ENCODE results near the gene TBC1D17. TPM values are rescaled to one million over a fixed set of nuclear protein-coding genes. Genes with fewer than 3 reads are reported as not detected.

The TBC1D17 gene
- total and polyA plus RNA-seq, 4 donors = 22.7 to 102 (median 46.7) TPM

- ATAC-seq (ENCODE audit: low FRiP score) (no peak), DNase-seq (no peak)
- Histone ChIP-seq H3K9me3 (ENCODE audit: control insufficient read depth, low read length) (no peaks in the 10 kb centered on the region), H3K4me3 (ENCODE audit: low read length in 2 of 2) (no peak overlapping the region), H3K36me3 (ENCODE audit: control insufficient read depth in 1 of 2, insufficient read depth in 2 of 2, low read length in 1 of 2) (peaks cover 5 to 25% of the 10 kb centered on the region in 2 donors), H3K27ac (ENCODE audit: low read depth in 1 of 2, low read length in 2 of 2) (no peak overlapping the region), H3K27me3 (ENCODE audit: control insufficient read depth in 1 of 2, insufficient read depth in 2 of 2, low read length in 1 of 2) (no peaks in the 10 kb centered on the region), H3K4me1 (ENCODE audit: control insufficient read depth in 1 of 2, insufficient read depth in 2 of 2, low read length in 2 of 2) (no peaks in the 10 kb centered on the region)
- WGBS, 2 donors = 89 to 91% methylated on average over 29 to 31 of the region's 31 CpGs
- intact Hi-C loops (cut with DNase I) = loop anchor here in 1 of 2 donors (5.0 kb wide), 1 partner anchor 45 kb away; the partner anchor contains the start of genes ATF5 and NUP62
Measured at GRCh38 chr19:49881672-49882394, 4.3 kb downstream of the TBC1D17 start.

GRCh38 chr19:49882643-49883042 lies 5.1 kb downstream of the TBC1D17 start:
- Histone ChIP-seq H3K27ac (ENCODE audit: low read depth in 1 of 2, low read length in 2 of 2) (no peak overlapping the region), H3K36me3 (ENCODE audit: control insufficient read depth in 1 of 2, insufficient read depth in 2 of 2, low read length in 1 of 2) (peaks cover 5 to 25% of the 10 kb centered on the region in 2 donors), H3K4me3 (ENCODE audit: low read length in 2 of 2) (no peak overlapping the region), H3K27me3 (ENCODE audit: control insufficient read depth in 1 of 2, insufficient read depth in 2 of 2, low read length in 1 of 2) (no peaks in the 10 kb centered on the region), H3K9me3 (ENCODE audit: control insufficient read depth, low read length) (no peaks in the 10 kb centered on the region), H3K4me1 (ENCODE audit: control insufficient read depth in 1 of 2, insufficient read depth in 2 of 2, low read length in 2 of 2) (no peaks in the 10 kb centered on the region)
- WGBS, 2 donors = 97 to 98% methylated on average over 14 of the region's 14 CpGs
- ATAC-seq (ENCODE audit: low FRiP score) (no peak), DNase-seq (no peak)
- intact Hi-C loops (cut with DNase I) = loop anchor here in 1 of 2 donors (5.0 kb wide), 1 partner anchor 45 kb away; the partner anchor contains the start of genes ATF5 and NUP62

GRCh38 chr19:49883094-49883493 lies 5.6 kb downstream of the TBC1D17 start:
- DNase-seq (no peak), ATAC-seq (ENCODE audit: low FRiP score) (no peak)
- 97 to 98% methylated on average over 5 of the region's 5 CpGs for WGBS, 2 donors
- Histone ChIP-seq H3K4me1 (ENCODE audit: control insufficient read depth in 1 of 2, insufficient read depth in 2 of 2, low read length in 2 of 2) (no peaks in the 10 kb centered on the region), H3K27ac (ENCODE audit: low read depth in 1 of 2, low read length in 2 of 2) (no peak overlapping the region), H3K36me3 (ENCODE audit: control insufficient read depth in 1 of 2, insufficient read depth in 2 of 2, low read length in 1 of 2) (peaks cover 5 to 25% of the 10 kb centered on the region in 2 donors), H3K27me3 (ENCODE audit: control insufficient read depth in 1 of 2, insufficient read depth in 2 of 2, low read length in 1 of 2) (no peaks in the 10 kb centered on the region), H3K9me3 (ENCODE audit: control insufficient read depth, low read length) (no peaks in the 10 kb centered on the region), H3K4me3 (ENCODE audit: low read length in 2 of 2) (no peak overlapping the region)
- intact Hi-C loops (cut with DNase I) = loop anchor here in 1 of 2 donors (5.0 kb wide), 1 partner anchor 44 kb away; the partner anchor contains the start of genes ATF5 and NUP62

GRCh38 chr19:49884109-49884508 lies 6.6 kb downstream of the TBC1D17 start:
- H3K4me3 ChIP-seq (ENCODE audit: low read length in 2 of 2) = no peak overlapping the region
- WGBS, 2 donors = 95 to 96% methylated on average over 18 of the region's 18 CpGs

GRCh38 chr19:49884760-49885159 lies 7.3 kb downstream of the TBC1D17 start:
- H3K4me1 ChIP-seq (ENCODE audit: control insufficient read depth in 1 of 2, insufficient read depth in 2 of 2, low read length in 2 of 2) = no peaks in the 10 kb centered on the region
- 91 to 96% methylated on average over 3 of the region's 3 CpGs for WGBS, 2 donors
- ATAC-seq (ENCODE audit: low FRiP score) (no peak), DNase-seq (no peak)
- H3K4me3 ChIP-seq (ENCODE audit: low read length in 2 of 2) = no peak overlapping the region
- peaks cover 5 to 25% of the 10 kb centered on the region in 2 donors for H3K36me3 ChIP-seq (ENCODE audit: control insufficient read depth in 1 of 2, insufficient read depth in 2 of 2, low read length in 1 of 2)
- intact Hi-C loops (cut with DNase I) = loop anchor here in 1 of 2 donors (5.0 kb wide), 1 partner anchor 43 kb away; the partner anchor contains the start of genes ATF5 and NUP62
- H3K27ac ChIP-seq (ENCODE audit: low read depth in 1 of 2, low read length in 2 of 2) = no peak overlapping the region
- no peaks in the 10 kb centered on the region for H3K9me3 ChIP-seq (ENCODE audit: control insufficient read depth, low read length)
- H3K27me3 ChIP-seq (ENCODE audit: control insufficient read depth in 1 of 2, insufficient read depth in 2 of 2, low read length in 1 of 2) = no peaks in the 10 kb centered on the region

More at GRCh38 chr19:49884109-49884508, 6.6 kb downstream of the TBC1D17 start:
- Histone ChIP-seq H3K4me1 (ENCODE audit: control insufficient read depth in 1 of 2, insufficient read depth in 2 of 2, low read length in 2 of 2) (no peaks in the 10 kb centered on the region), H3K27me3 (ENCODE audit: control insufficient read depth in 1 of 2, insufficient read depth in 2 of 2, low read length in 1 of 2) (no peaks in the 10 kb centered on the region), H3K27ac (ENCODE audit: low read depth in 1 of 2, low read length in 2 of 2) (no peak overlapping the region), H3K9me3 (ENCODE audit: control insufficient read depth, low read length) (no peaks in the 10 kb centered on the region), H3K36me3 (ENCODE audit: control insufficient read depth in 1 of 2, insufficient read depth in 2 of 2, low read length in 1 of 2) (peaks cover 5 to 25% of the 10 kb centered on the region in 2 donors)
- no peak for DNase-seq
- ATAC-seq (ENCODE audit: low FRiP score) = no peak
- intact Hi-C loops (cut with DNase I) = loop anchor here in 1 of 2 donors (5.0 kb wide), 1 partner anchor 43 kb away; the partner anchor contains the start of genes ATF5 and NUP62

GRCh38 chr19:49887037-49887664 lies 9.6 kb downstream of the TBC1D17 start:
- Histone ChIP-seq H3K27me3 (ENCODE audit: control insufficient read depth in 1 of 2, insufficient read depth in 2 of 2, low read length in 1 of 2) (no peaks in the 10 kb centered on the region), H3K27ac (ENCODE audit: low read depth in 1 of 2, low read length in 2 of 2) (no peak overlapping the region), H3K9me3 (ENCODE audit: control insufficient read depth, low read length) (no peaks in the 10 kb centered on the region), H3K4me1 (ENCODE audit: control insufficient read depth in 1 of 2, insufficient read depth in 2 of 2, low read length in 2 of 2) (no peaks in the 10 kb centered on the region), H3K4me3 (ENCODE audit: low read length in 2 of 2) (no peak overlapping the region), H3K36me3 (ENCODE audit: control insufficient read depth in 1 of 2, insufficient read depth in 2 of 2, low read length in 1 of 2) (peaks cover 3 to 14% of the 10 kb centered on the region in 2 donors)
- DNase-seq (no peak), ATAC-seq (ENCODE audit: low FRiP score) (no peak)
- WGBS, 2 donors = 80 to 83% methylated on average over 21 to 23 of the region's 23 CpGs
- intact Hi-C loops (cut with DNase I) = no loop called here

GRCh38 chr19:49887665-49888509 lies 10.4 kb downstream of the TBC1D17 start:
- no peaks in the 10 kb centered on the region for H3K9me3 ChIP-seq (ENCODE audit: control insufficient read depth, low read length)
- H3K36me3 ChIP-seq (ENCODE audit: control insufficient read depth in 1 of 2, insufficient read depth in 2 of 2, low read length in 1 of 2) = peaks cover 3 to 11% of the 10 kb centered on the region in 2 donors
- H3K27me3 ChIP-seq (ENCODE audit: control insufficient read depth in 1 of 2, insufficient read depth in 2 of 2, low read length in 1 of 2) = no peaks in the 10 kb centered on the region
- no peaks in the 10 kb centered on the region for H3K4me1 ChIP-seq (ENCODE audit: control insufficient read depth in 1 of 2, insufficient read depth in 2 of 2, low read length in 2 of 2)
- no peak for DNase-seq
- WGBS, 2 donors = 75 to 86% methylated on average over 50 to 54 of the region's 54 CpGs
- no peak overlapping the region for H3K4me3 ChIP-seq (ENCODE audit: low read length in 2 of 2)
- intact Hi-C loops (cut with DNase I) = no loop called here
- no peak for ATAC-seq (ENCODE audit: low FRiP score)
- no peak overlapping the region for H3K27ac ChIP-seq (ENCODE audit: low read depth in 1 of 2, low read length in 2 of 2)

GRCh38 chr19:49888510-49888824 lies 11.0 kb downstream of the TBC1D17 start:
- intact Hi-C loops (cut with DNase I) = no loop called here
- Histone ChIP-seq H3K4me3 (ENCODE audit: low read length in 2 of 2) (no peak overlapping the region), H3K4me1 (ENCODE audit: control insufficient read depth in 1 of 2, insufficient read depth in 2 of 2, low read length in 2 of 2) (no peaks in the 10 kb centered on the region), H3K9me3 (ENCODE audit: control insufficient read depth, low read length) (no peaks in the 10 kb centered on the region), H3K36me3 (ENCODE audit: control insufficient read depth in 1 of 2, insufficient read depth in 2 of 2, low read length in 1 of 2) (peaks cover 3 to 7% of the 10 kb centered on the region in 2 donors), H3K27ac (ENCODE audit: low read depth in 1 of 2, low read length in 2 of 2) (no peak overlapping the region), H3K27me3 (ENCODE audit: control insufficient read depth in 1 of 2, insufficient read depth in 2 of 2, low read length in 1 of 2) (no peaks in the 10 kb centered on the region)
- ATAC-seq (ENCODE audit: low FRiP score) = no peak
- WGBS, 2 donors = 88 to 90% methylated on average over 11 to 18 of the region's 18 CpGs
- no peak for DNase-seq
